H1 (cell line): Measurements from ENCODE around the gene S100A6. TPM values are rescaled to one million over a fixed set of nuclear protein-coding genes. Genes with fewer than 3 reads are reported as not detected.

Experiments used
- CTCF ChIA-PET: fragments of 300-600 bp; sonication (Branson Sonifier 250); formaldehyde crosslinking; loops from one replicate; lab custom pipeline; 2021; ENCODE audit not compliant: partially characterized antibody; lab: Charles Lee
- POLR2A ChIA-PET: fragments of 300-600 bp; sonication (Branson Sonifier 250); formaldehyde crosslinking; loops from one replicate; lab custom pipeline; 2021; ENCODE audit warnings: inconsistent platforms; ENCODE audit not compliant: partially characterized antibody; lab: Charles Lee
- DNase-seq, 2 experiments: peaks; one replicate each; pipeline versions ENCODE4 v3.0.0 to v3.0.0-alpha.2; 2010 to 2022; ENCODE audit warnings: low spot score in 2 of 2, low read depth in 1 of 2, mixed read lengths in 1 of 2
- FAIRE-seq: peaks from 2 replicates; lab custom pipeline; 2011; peaks lifted over from hg19 to GRCh38; lab: Jason Lieb, UNC
- H2AFZ ChIP-seq: 2 replicates; pipeline ENCODE4 v1.8.1; 2012; ENCODE audit warnings: low read length, inconsistent platforms
- H2AK5ac ChIP-seq: 2 replicates; pipeline ENCODE4 v1.6.1; 2013; ENCODE audit warnings: low read depth, low read length
- H2BK120ac ChIP-seq: replicated peaks from 2 replicates; pipeline ENCODE3; 2013; ENCODE audit warnings: low read depth, low read length, inconsistent platforms
- H2BK12ac ChIP-seq: 2 replicates; pipeline ENCODE4 v1.6.1; 2013; ENCODE audit warnings: low read depth, low read length
- H2BK15ac ChIP-seq: 2 replicates; pipeline ENCODE4 v1.6.1; 2013; ENCODE audit warnings: low read length
- H2BK20ac ChIP-seq: 2 replicates; pipeline ENCODE4 v1.6.1; 2013; ENCODE audit warnings: low read length
- H2BK5ac ChIP-seq: 2 replicates; pipeline ENCODE4 v1.6.1; 2013; ENCODE audit warnings: low read depth, low read length
- H3K14ac ChIP-seq: 2 replicates; pipeline ENCODE4 v1.6.1; 2013; ENCODE audit warnings: inconsistent platforms; ENCODE audit not compliant: insufficient read length
- H3K18ac ChIP-seq: 2 replicates; pipeline ENCODE4 v1.6.1; 2013; ENCODE audit warnings: low read length; ENCODE audit errors: extremely low read depth
- H3K23ac ChIP-seq: 2 replicates; pipeline ENCODE4 v1.6.1; 2013; ENCODE audit warnings: inconsistent platforms; ENCODE audit not compliant: insufficient read length
- H3K23me2 ChIP-seq: 2 replicates; pipeline ENCODE4 v1.6.1; 2013; ENCODE audit warnings: low read depth, low read length
- H3K27ac ChIP-seq: 2 replicates; pipeline ENCODE4 v1.6.1; 2011; ENCODE audit warnings: low read depth, low read length, inconsistent platforms
- H3K27me3 ChIP-seq, 4 experiments: replicated peaks in 1 of 4; 1 replicate in 1 of 4; 2 replicates in 3 of 4; pipeline versions ENCODE4 v1.6.1 to v1.8.1; 2011 to 2013; ENCODE audit warnings: low read length in 3 of 4, mild to moderate bottlenecking in 3 of 4, inconsistent platforms in 2 of 4, mixed read lengths in 2 of 4, moderate library complexity in 1 of 4; ENCODE audit not compliant: control insufficient read depth in 3 of 4, insufficient read depth in 3 of 4; ENCODE audit errors: extremely low read depth in 1 of 4
- H3K36me3 ChIP-seq, 4 experiments: 2 replicates each; pipeline versions ENCODE4 v1.6.1 to v1.8.1; 2011 to 2013; ENCODE audit warnings: mild to moderate bottlenecking in 4 of 4, low read length in 3 of 4, moderate library complexity in 2 of 4, control low read depth in 1 of 4, inconsistent platforms in 1 of 4; ENCODE audit not compliant: insufficient read depth in 4 of 4, control insufficient read depth in 2 of 4
- H3K4ac ChIP-seq: replicated peaks from 2 replicates; pipeline ENCODE3; 2013; ENCODE audit warnings: low read length, low read depth, mixed read lengths, inconsistent platforms; ENCODE audit not compliant: insufficient read length
- H3K4me1 ChIP-seq, 4 experiments: replicated peaks in 1 of 4; 1 replicate in 1 of 4; 2 replicates in 3 of 4; pipeline versions ENCODE4 v1.6.1 to v1.8.1; 2011 to 2013; ENCODE audit warnings: low read length in 3 of 4, inconsistent platforms in 2 of 4, mixed read lengths in 1 of 4; ENCODE audit not compliant: insufficient read depth in 4 of 4, control insufficient read depth in 3 of 4
- H3K4me2 ChIP-seq, 2 experiments: 2 replicates each; pipeline versions ENCODE4 v1.6.1 to v1.8.1; 2011 to 2013; ENCODE audit warnings: low read depth in 2 of 2, low read length in 2 of 2, control low read depth in 1 of 2, inconsistent platforms in 1 of 2, mild to moderate bottlenecking in 1 of 2; ENCODE audit not compliant: insufficient read depth in 1 of 2
- H3K4me3 ChIP-seq, 4 experiments: fragments of 200-600, 300-600 bp in 1 of 4; sonication (generic), shearing (Covaris generic), sonication (Bioruptor Twin) in 1 of 4; 2 replicates each; pipeline versions ENCODE4 v1.5.1 to v1.8.1; 2011 to 2016; ENCODE audit warnings: low read length in 4 of 4, low read depth in 3 of 4, control low read depth in 2 of 4, inconsistent platforms in 2 of 4, mild to moderate bottlenecking in 2 of 4, mixed read lengths in 1 of 4, moderate library complexity in 1 of 4; ENCODE audit not compliant: insufficient read depth in 2 of 4; ENCODE audit errors: extremely low read depth in 1 of 4
- H3K56ac ChIP-seq: replicated peaks from 2 replicates; pipeline ENCODE3; 2013; ENCODE audit warnings: low read depth, mild to moderate bottlenecking, mixed read lengths, low read length, inconsistent platforms; ENCODE audit not compliant: insufficient read length
- H3K79me1 ChIP-seq: 2 replicates; pipeline ENCODE4 v1.6.1; 2013; ENCODE audit warnings: low read depth, low read length, control low read depth
- H3K79me2 ChIP-seq, 2 experiments: 2 replicates each; pipeline versions ENCODE4 v1.6.1 to v1.8.1; 2012 to 2013; ENCODE audit warnings: low read length in 2 of 2, mild to moderate bottlenecking in 2 of 2, inconsistent platforms in 1 of 2; ENCODE audit not compliant: insufficient read depth in 2 of 2, control insufficient read depth in 1 of 2
- H3K9ac ChIP-seq, 4 experiments: replicated peaks in 1 of 4; 1 replicate in 1 of 4; 2 replicates in 3 of 4; pipeline versions ENCODE4 v1.6.1 to v1.8.1; 2011 to 2013; ENCODE audit warnings: low read depth in 3 of 4, low read length in 3 of 4, control low read depth in 2 of 4, mild to moderate bottlenecking in 2 of 4, moderate library complexity in 2 of 4, inconsistent platforms in 1 of 4; ENCODE audit errors: extremely low read depth in 1 of 4
- H3K9me3 ChIP-seq, 2 experiments: 2 replicates each; pipeline versions ENCODE4 v1.6.1 to v1.8.1; 2012 to 2013; ENCODE audit warnings: mild to moderate bottlenecking in 2 of 2, moderate library complexity in 2 of 2, control low read depth in 1 of 2, inconsistent platforms in 1 of 2, low read depth in 1 of 2, low read length in 1 of 2, mixed read lengths in 1 of 2; ENCODE audit not compliant: insufficient read depth in 2 of 2
- H4K20me1 ChIP-seq, 2 experiments: replicated peaks in 1 of 2; 2 replicates each; pipeline versions ENCODE3 to v1.8.1; 2011 to 2013; ENCODE audit warnings: inconsistent platforms in 2 of 2, low read length in 2 of 2, mild to moderate bottlenecking in 1 of 2; ENCODE audit not compliant: insufficient read depth in 2 of 2, control insufficient read depth in 1 of 2
- H4K5ac ChIP-seq: 2 replicates; pipeline ENCODE4 v1.6.1; 2013; ENCODE audit warnings: low read length, low read depth, mixed read lengths, inconsistent platforms; ENCODE audit not compliant: insufficient read length
- H4K8ac ChIP-seq: 2 replicates; pipeline ENCODE4 v1.8.0; 2013; ENCODE audit warnings: mild to moderate bottlenecking, moderate library complexity, low read length, inconsistent platforms; ENCODE audit not compliant: insufficient read depth; ENCODE audit errors: extremely low read depth
- H4K91ac ChIP-seq: replicated peaks from 2 replicates; pipeline ENCODE3; 2013; ENCODE audit warnings: low read length, mixed read lengths, inconsistent platforms; ENCODE audit not compliant: insufficient read length
- BCL11A ChIP-seq, 2 experiments: IDR thresholded peaks; one replicate each; pipeline ENCODE4 v1.6.1; 2011; ENCODE audit warnings: low read depth in 2 of 2, low read length in 2 of 2, mild to moderate bottlenecking in 2 of 2
- BRCA1 ChIP-seq: IDR thresholded peaks from 2 replicates; pipeline ENCODE4 v1.6.1; 2012; ENCODE audit warnings: low read depth, low read length, improper control_type of control experiment
- HDAC2 ChIP-seq, 2 experiments: fragments of 300-600 bp in 1 of 2; sonication (generic) in 1 of 2; IDR thresholded peaks; 2 replicates each; pipeline ENCODE4 v1.6.1; 2011 to 2012; ENCODE audit warnings: low read depth in 2 of 2, low read length in 2 of 2, mild to moderate bottlenecking in 2 of 2, moderate library complexity in 2 of 2, borderline replicate concordance in 1 of 2, inconsistent platforms in 1 of 2
- NRF1 ChIP-seq: IDR thresholded peaks from 2 replicates; pipeline ENCODE4 v1.6.1; 2011; ENCODE audit warnings: mild to moderate bottlenecking, low read depth, low read length, improper control_type of control experiment
- RAD21 ChIP-seq, 2 experiments: IDR thresholded peaks in 1 of 2; conservative IDR thresholded peaks in 1 of 2; 2 replicates each; pipeline ENCODE4 v1.6.1; 2011; ENCODE audit warnings: low read depth in 2 of 2, low read length in 2 of 2, improper control_type of control experiment in 1 of 2, inconsistent platforms in 1 of 2, mild to moderate bottlenecking in 1 of 2, moderate library complexity in 1 of 2
- RBBP5 ChIP-seq: IDR thresholded peaks from 2 replicates; pipeline ENCODE4 v1.7.1; 2012; ENCODE audit warnings: low read depth, mild to moderate bottlenecking, inconsistent platforms, low read length, moderate library complexity, borderline replicate concordance
- SIRT6 ChIP-seq: IDR thresholded peaks from one replicate; pipeline ENCODE4 v1.7.1; 2012; ENCODE audit warnings: low read length, inconsistent platforms
- SP4 ChIP-seq: IDR thresholded peaks from 2 replicates; pipeline ENCODE4 v1.6.1; 2012; ENCODE audit warnings: low read length, inconsistent platforms
- WGBS, 2 experiments: shearing (Covaris generic) in 1 of 2; methylation state at CpG; one replicate each; pipeline versions ENCODE4 v1.1.6 to v1.1.7; 2013 to 2015; ENCODE audit warnings: low lambda C conversion rate in 2 of 2, mixed read lengths in 2 of 2, inconsistent platforms in 1 of 2, low coverage in 1 of 2, missing lambda C conversion rate in 1 of 2; ENCODE audit not compliant: insufficient replicate concordance in 2 of 2, insufficient coverage in 1 of 2, insufficient read length in 1 of 2; ENCODE audit errors: extremely low coverage in 1 of 2, missing lambda C conversion rate in 1 of 2; 5-methylcytosine and 5-hydroxymethylcytosine counted together
- polyA plus RNA-seq, 7 experiments: library from polyadenylated mRNA; depleted of rRNA in 3 of 7; stranded (reverse) in 5 of 7; unstranded in 2 of 7; fragments of >200 nt in 5 of 7; fragments of 200-250 nt in 2 of 7; gene quantifications; 1 replicate in 5 of 7; 2 replicates in 1 of 7; 4 replicates in 1 of 7; pipeline versions ENCODE4 v1.2.1 to v1.2.3, GENCODE V29; 2011 to 2013; ENCODE audit warnings: missing spikeins in 2 of 7, mixed read lengths in 2 of 7
- total RNA-seq: library from RNA; stranded (reverse); fragmentation: NEBNext Ultra II Directional; extraction: Animal tissue kit (Norgen Biotek cat#: 25700); gene quantifications from 2 replicates; pipeline ENCODE4 v1.2.1, GENCODE V29; 2021

S100A6 gene
- total and polyA plus RNA-seq, 2 of the 8 experiments (the other 6 are each of a cell fraction or from before 2014, with no cell fraction given): 11.1 to 63.0 TPM

GRCh38 chr1:153513023-153513422 is 22.8 kb downstream of the S100A6 start:
- no peaks in the 10 kb centered on the region for H3K9me3 ChIP-seq
- H3K23ac ChIP-seq: no peak overlapping the region
- no peak overlapping the region for H3K9ac ChIP-seq
- DNase-seq: no peak
- no peaks in the 10 kb centered on the region for H4K20me1 ChIP-seq
- no peak overlapping the region for H2BK5ac ChIP-seq
- H3K14ac ChIP-seq: no peak overlapping the region
- no peak overlapping the region for H3K18ac ChIP-seq
- no peaks in the 10 kb centered on the region for H3K23me2 ChIP-seq
- H3K79me1 ChIP-seq: no peaks in the 10 kb centered on the region
- H2BK20ac ChIP-seq: no peak overlapping the region
- H3K4ac ChIP-seq: no peak overlapping the region
- POLR2A ChIA-PET: no interaction called here
- no peak overlapping the region for H3K56ac ChIP-seq
- H4K8ac ChIP-seq: no peak overlapping the region
- H3K4me2 ChIP-seq: no peak overlapping the region
- no peak overlapping the region for H3K27ac ChIP-seq
- H4K91ac ChIP-seq: no peak overlapping the region
- no peaks in the 10 kb centered on the region for H3K79me2 ChIP-seq
- no peak overlapping the region for H4K5ac ChIP-seq
- no peaks in the 10 kb centered on the region for H3K36me3 ChIP-seq
- CTCF ChIA-PET: interaction anchor here (0.6 to 4.6 kb wide), 5 partner anchors 7 to 114 kb away, joined by 3 to 28 read pairs (median 10); partner anchors contain the start of gene S100A13
- H3K4me3 ChIP-seq: no peak overlapping the region
- no peak overlapping the region for H2BK120ac ChIP-seq
- H2BK15ac ChIP-seq: no peak overlapping the region
- 64% methylated on average over 3 of the region's 3 CpGs; no CpG with 5 or more reads in 1 of the 2 experiments for WGBS, 2 experiments
- FAIRE-seq: no peak
- peaks cover 0 to 3% (median 0%) of the 10 kb centered on the region in 4 experiments; a peak in 1 of 7 replicates for H3K4me1 ChIP-seq
- TF ChIP-seq HDAC2 (IDR thresholded peaks at IDR 0.05; ENCODE audit: borderline replicate concordance in 1 of 2, low read depth in 2 of 2, low read length in 2 of 2): no peak
- TF ChIP-seq BCL11A (IDR thresholded peaks at IDR 0.05; ENCODE audit: low read depth in 2 of 2, low read length in 2 of 2): no peak
- TF ChIP-seq RAD21 (IDR thresholded peaks at IDR 0.05 in 1 of 2, conservative IDR thresholded peaks at IDR 0.05 in 1 of 2; ENCODE audit: low read depth in 2 of 2, low read length in 2 of 2): 0 out of 4 replicates have a peak, but pooled peaks of 1 of the 2 experiments have one; percentile 5
- TF ChIP-seq SP4: no peak
- no peak for TF ChIP-seq RBBP5
- TF ChIP-seq BRCA1: no peak
- TF ChIP-seq NRF1: no peak
- TF ChIP-seq SIRT6: no peak
- H2AK5ac ChIP-seq: no peak overlapping the region; the same call in 1 of the 2 replicates
- no peak overlapping the region for H2AFZ ChIP-seq
- H3K27me3 ChIP-seq: peaks cover 0 to 8% (median 4%) of the 10 kb centered on the region in 4 experiments; a peak in 4 of 7 replicates
- H2BK12ac ChIP-seq: no peak overlapping the region
